Measurements from ENCODE around the gene CHIT1.

CHIT1 gene

DNA sequence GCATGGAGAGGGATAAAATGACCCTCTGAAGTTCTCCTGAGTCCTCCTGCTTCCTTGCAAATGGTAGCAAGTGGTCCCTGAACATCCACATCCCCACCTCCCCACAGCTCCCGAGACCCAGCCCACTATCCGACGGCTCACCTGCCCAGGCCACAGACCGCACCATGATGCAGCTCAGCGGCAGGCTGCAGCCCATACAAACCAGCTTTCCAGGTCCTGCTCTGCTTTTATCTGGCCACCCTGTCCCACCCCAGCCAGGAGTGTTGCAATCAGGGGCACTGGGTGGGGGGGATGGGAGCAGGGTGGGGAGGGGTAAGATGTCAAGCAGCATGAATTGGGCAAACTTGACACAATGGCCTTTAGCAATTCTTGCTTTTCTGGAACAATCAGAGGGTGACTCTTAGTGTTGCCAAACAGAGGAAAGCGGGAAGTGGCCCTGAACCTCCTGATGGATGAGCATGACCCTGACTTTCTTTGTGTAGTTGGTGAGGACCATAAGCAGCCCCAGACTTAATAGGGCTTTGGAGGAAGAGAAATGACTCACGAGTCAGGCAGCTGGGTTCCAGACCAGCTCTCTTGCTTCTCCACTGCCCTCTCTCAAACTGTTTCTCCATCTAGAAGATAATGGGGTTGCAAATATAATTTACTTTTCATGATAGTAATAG lies at the start of gene CHIT1:
Gene CHIT1 (minus strand): TSS at position 203 of the 665 bp plus-strand sequence. CDS start 37 bp downstream, at position 166.
- no peak for DNase-seq (ENCODE audit: low read depth in 2 of 3, low spot score in 2 of 3)

DNA sequence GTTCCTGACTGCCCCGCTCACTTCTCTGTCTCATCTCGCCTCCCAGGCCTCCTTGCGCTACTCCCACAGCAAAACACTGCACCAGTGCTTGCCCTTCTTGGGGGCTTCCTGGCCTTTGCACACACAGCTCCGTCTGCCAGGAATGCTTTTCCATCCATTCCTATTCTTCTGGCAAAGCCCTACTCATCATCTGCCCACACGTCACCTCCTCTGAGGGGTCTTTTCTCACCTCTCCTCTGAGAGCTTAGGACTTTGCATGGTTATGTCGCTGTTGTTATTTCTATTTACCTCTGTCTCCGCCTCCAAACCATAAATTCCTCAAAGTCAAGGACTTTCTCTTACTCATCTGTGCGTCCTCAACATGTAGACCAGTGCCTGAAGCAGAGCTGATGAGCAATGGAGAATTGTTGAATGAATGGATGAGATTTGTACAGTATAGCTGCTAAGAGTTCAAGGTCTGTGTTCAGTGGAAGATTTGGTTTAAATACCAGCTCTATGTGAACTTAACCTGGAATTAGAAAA lies 49.5 kb upstream of the CHIT1 start:
- DNase-seq (ENCODE audit: low read depth in 2 of 3, low spot score in 2 of 3), result no peak

GRCh38 chr1:203278082-203278884 lies 48.8 kb upstream of the CHIT1 start:
- DNase-seq (ENCODE audit: low read depth in 2 of 3, low spot score in 2 of 3), result no peak

DNA sequence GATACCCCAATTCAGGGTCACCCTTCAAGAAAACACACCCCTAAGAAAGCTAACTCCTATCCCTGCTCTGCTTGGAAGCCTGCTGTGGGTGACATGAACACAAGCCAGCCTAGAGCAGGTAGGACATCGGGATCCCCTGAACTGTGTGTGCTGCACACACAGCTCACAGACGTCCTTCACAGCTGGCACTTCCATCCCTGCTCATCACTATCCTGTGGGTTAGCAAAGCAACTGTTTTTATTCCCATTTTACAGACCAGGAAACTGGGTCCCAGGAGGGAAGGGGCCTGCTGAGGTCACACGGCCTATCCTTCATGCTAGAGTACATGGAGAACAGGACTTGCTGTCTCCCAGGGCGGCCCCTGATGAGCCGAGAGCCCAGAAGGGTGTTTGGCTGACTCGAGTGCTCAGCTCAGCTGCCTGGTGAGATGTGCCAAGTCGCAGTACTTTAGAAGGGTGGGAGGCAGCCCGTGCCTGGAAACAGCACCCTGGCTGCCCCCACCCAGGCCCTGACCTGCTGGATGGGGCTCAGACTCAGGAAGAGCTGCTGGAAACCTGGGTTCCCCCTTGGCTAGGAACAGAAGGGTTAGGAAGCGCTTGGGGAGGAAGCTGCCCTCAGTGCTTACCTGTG lies 47.6 kb upstream of the CHIT1 start:
- DNase-seq (ENCODE audit: low read depth in 2 of 3, low spot score in 2 of 3), result no peak

- DNase-seq (ENCODE audit: low read depth in 2 of 3, low spot score in 2 of 3), result no peak
These were observed 46.9 kb upstream of the CHIT1 start for GRCh38 chr1:203276408-203276807.

DNA sequence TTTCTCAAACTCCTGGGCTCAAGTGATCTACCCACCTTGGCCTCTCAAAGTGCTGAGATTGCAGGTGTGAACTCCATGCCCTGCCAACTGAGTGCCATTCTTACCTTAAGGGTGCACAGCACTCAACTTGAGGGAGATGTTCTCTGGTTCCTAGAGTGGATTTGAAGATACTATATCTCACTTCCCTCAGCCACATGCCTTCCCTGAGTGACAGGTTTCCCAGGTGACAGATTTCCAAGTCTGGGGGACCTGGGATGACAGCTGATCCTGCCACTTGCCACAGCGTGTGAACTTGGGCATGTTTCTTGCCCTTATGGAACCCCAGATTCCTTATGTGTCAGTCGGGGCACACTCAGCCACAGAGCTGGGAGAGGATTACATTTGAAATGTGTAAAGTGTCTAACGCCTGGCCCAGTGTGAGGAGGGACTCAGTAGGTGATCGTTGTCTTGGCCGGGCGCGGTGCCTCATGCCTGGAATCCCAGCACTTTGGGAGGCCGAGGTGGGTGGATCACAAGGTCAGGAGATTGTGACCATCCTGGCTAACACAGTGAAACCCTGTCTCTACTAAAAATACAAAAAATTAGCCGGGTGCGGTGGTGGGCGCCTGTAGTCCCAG lies 46.3 kb upstream of the CHIT1 start:
- no peak for DNase-seq (ENCODE audit: low read depth in 2 of 3, low spot score in 2 of 3)

DNA sequence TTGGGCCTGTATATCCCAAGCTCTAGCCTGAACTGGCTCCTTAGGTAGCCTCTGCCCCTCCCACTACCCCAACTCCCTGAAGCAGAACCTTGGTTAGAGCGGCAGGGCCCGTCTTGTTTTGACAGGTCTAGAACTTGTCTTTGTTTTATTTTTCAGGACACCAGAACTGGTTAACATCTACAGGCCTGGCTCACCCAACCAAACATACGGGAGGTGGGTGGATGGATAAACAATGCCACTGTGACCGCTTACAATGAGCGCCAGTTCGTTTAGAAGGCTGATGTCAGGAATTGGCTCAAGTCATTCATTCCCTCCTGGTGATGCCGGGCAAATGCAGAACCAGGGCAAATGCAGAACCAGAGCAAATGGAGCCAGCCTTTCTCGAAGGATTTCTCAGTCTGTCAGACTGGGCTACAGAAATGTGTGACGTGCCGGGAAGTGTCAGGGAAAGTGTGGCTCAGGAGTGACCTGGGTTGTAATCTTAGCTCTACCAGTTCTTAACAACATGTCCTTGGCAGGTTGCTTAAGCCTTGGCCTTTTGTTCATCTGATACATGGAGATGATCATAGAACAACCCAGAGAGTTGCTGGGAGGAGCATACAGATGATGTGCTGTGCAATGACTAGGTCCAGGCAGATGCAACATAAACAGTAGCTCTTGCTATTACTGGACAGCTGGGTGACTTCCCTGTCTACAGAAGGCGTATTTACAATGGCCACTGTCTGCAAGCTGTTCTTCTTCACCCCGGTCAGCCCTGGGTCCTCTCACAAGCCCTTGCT lies 45.3 kb upstream of the CHIT1 start:
- DNase-seq (ENCODE audit: low read depth in 2 of 3, low spot score in 2 of 3), result no peak

GRCh38 chr1:203273869-203274602 lies 44.6 kb upstream of the CHIT1 start:
- DNase-seq (ENCODE audit: low read depth in 2 of 3, low spot score in 2 of 3), result no peak

GRCh38 chr1:203273206-203273868 lies 43.9 kb upstream of the CHIT1 start:
- DNase-seq (ENCODE audit: low read depth in 2 of 3, low spot score in 2 of 3), result peak; percentile 69 to 93 (median 88)

- DNase-seq (ENCODE audit: low read depth in 2 of 3, low spot score in 2 of 3), result no peak
These were observed 43.2 kb upstream of the CHIT1 start for GRCh38 chr1:203272633-203273205.

DNA sequence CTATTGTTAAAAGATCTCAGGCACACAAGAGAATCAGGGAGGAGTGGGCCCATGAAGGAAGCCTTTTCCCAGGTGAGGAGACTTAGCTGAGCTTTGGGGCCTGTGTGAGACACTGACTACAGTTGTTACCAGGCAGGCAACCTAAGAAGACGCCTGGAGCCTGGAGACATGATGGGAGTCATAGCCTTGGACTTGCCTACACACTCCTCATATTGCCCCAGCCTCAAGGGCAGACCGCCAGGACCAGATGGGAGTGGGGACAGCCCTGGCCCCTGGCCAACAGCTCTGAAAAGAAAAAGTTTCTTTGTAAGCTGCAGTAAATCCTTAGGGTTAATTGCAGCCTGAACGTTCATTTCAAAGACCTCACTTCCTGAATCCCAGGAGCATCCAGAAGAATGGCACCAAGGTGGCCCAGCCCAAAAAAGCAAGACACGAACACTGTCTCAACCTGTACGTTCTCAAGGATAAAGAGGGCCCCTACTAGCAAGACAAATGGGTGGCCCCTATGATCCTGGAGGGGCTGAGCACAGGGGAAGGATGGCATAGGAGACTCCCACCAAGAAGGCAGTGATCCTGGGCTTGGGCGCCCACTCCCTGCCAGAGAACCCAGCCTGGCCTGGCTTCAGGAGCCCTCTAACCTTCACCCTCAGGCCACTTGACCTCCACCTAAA lies 42.6 kb upstream of the CHIT1 start:
- no peak for DNase-seq (ENCODE audit: low read depth in 2 of 3, low spot score in 2 of 3)

DNA sequence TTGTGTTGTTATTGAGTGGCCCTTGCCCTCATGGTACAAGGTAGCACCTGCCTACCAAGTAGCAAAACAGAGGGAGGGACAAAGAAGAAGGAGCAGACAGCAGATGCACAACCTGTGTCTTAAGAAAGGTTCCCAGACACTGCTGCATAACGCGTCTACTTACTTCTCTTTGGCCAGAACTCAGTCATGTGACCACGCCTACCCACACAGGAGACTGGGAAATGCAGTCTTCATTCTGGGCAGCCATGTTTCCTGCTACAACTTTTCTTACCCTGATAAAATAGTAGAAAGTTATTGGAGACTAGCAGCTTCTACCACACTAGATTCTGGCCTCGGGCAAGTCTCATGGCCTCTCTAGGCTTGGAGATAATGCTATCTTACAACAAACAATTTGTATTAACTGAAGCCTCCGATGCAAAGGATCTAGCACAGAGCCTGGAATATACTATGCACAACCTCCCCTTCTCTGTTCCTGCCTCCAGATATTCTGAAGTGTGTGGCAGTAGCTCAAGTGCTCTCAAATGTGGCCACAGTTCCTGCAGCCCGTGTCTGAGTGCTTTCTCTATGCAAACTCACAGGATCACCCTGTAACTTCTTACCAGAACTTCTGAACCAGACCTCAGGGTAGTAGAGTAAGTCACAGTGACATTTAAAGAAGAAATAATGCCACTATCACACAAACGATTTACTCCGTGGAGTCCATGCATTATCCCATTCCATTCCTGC lies 41.7 kb upstream of the CHIT1 start:
- DNase-seq (ENCODE audit: low read depth in 2 of 3, low spot score in 2 of 3), result no peak

GRCh38 chr1:203270448-203270847 lies 41.0 kb upstream of the CHIT1 start:
- DNase-seq (ENCODE audit: low read depth in 2 of 3, low spot score in 2 of 3), result no peak

- no peak for DNase-seq (ENCODE audit: low read depth in 2 of 3, low spot score in 2 of 3)
These were observed 40.2 kb upstream of the CHIT1 start for GRCh38 chr1:203269654-203270020.

DNA sequence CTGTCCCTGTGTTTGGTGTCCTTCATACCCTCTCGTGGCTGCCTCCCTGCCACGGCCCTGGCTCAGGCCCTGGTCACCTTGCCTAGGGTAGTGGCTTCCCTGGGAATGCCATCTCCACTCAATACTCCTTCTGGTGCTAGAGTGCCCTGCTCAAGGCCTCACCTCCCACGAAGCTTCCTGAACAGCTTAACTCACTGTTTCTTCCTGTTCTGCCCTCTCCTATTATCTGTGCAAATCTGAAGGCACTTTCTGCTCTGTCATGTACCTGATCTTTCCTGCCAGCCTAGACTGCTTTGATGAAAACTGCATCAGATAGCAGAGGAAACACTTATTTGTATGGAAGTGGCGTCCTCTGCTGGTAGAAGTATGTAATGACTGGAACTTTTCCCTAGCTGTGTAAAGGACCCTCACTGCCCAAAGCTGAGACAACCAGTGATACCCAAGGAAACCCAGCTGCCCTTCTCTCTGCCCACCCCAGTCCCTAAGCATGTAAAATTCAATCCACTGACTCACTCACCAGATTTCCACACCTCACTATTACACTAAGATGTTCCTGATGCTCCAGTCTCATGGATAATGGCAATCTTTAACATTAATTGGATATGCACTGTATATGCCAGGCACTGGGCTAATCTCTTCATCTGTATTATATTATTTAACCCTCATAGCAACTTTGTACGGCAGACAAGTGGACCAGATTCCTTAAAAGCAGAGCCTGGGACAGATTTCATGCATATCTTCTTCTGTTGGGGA lies 39.6 kb upstream of the CHIT1 start:
- DNase-seq (ENCODE audit: low read depth in 2 of 3, low spot score in 2 of 3), result no peak

- DNase-seq (ENCODE audit: low read depth in 2 of 3, low spot score in 2 of 3), result no peak
These were observed 38.4 kb upstream of the CHIT1 start for GRCh38 chr1:203267912-203268311.

DNA sequence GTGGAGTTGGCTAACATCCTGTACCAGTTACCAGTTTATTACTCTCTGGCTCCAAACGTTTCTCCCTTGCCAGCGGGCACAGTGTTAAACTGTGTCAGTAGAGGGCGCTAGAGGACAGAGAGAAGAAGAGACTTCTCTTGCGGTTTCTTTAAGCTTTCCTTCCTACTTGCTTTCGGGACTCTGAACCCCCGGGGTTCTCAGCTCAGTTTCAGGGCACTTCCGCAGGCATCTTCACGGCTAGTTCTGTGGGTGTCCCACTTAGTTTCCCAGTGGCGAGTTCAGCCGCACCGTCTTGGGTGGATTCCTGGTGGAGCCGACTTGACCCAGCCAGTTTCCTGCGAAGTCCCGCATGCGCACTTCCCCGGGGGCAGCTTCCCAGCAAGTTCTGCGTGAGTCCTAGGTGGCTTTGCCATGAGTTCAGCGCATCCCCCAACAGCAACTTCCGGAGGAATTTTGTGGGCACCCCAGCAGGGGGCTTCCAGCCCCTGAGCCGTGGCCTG lies 37.9 kb upstream of the CHIT1 start:
- DNase-seq (ENCODE audit: low read depth in 2 of 3, low spot score in 2 of 3), result peak in 2 of 3 experiments; percentile 46 to 77
